Measurements from ENCODE around the gene TAGLN. TPM values are rescaled to one million over a fixed set of nuclear protein-coding genes. Genes with fewer than 3 reads are reported as not detected.

Gene TAGLN
- total RNA-seq, 2 donors from 2014 or later = 8.7 to 9.6 TPM

DNA sequence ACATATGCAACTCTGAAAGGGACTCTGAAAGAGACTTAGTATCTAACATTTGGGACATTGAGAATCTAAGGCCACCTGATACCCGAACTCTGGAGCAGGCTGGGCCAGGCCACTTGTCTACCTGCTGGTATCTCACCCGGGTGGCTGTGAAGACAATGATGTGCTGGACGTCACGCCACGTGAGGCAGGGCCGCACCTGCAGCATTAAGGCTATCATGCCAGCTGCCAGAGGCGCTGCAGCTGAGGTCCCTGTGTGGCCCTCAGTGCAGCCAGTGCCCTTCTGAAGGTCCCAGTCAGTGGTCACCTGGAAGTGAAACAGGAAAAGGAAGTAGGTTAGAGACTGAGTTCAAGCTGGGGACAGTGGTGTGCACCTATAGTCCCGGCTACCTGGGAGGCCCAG lies 20.3 kb downstream of the TAGLN start:
- Mint-ChIP-seq H3K27ac (no peak overlapping the region), H3K4me3 (no peak overlapping the region), H3K27me3 (no peaks in the 10 kb centered on the region), H3K36me3 (ENCODE audit: low read depth) (peaks cover 9% of the 10 kb centered on the region), H3K4me1 (peaks cover 8% of the 10 kb centered on the region)
- ATAC-seq (no peak), DNase-seq (no peak)
- no peaks in the 10 kb centered on the region for H3K9me3 ChIP-seq (ENCODE audit: control insufficient read depth, low read length, poor library complexity, severe bottlenecking)

DNA sequence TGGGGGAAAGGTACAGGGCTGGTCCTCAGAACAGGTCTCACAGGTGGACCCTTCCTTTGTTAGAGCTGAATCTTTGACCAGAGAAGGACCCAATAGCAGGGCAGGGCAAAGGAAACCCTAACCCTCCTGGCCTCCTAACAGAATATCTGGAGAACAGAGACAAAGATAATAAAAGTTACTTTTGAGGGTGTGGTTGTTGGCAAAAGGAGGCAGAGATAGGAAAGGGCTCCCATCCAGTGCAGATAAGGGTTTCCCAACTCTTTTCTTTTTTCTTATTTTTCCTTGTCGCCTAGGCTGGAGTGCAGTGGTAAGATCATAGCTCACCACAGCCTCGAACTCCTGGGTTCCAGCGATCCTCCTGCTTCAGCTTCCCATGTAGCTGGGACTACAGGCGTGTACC lies 20.8 kb downstream of the TAGLN start:
- no peak for DNase-seq
- Mint-ChIP-seq H3K4me1 (peaks cover 6% of the 10 kb centered on the region), H3K27me3 (no peaks in the 10 kb centered on the region), H3K4me3 (no peak overlapping the region), H3K27ac (no peak overlapping the region), H3K36me3 (ENCODE audit: low read depth) (peaks cover 7% of the 10 kb centered on the region)
- ATAC-seq = no peak
- H3K9me3 ChIP-seq (ENCODE audit: control insufficient read depth, low read length, poor library complexity, severe bottlenecking) = no peaks in the 10 kb centered on the region

DNA sequence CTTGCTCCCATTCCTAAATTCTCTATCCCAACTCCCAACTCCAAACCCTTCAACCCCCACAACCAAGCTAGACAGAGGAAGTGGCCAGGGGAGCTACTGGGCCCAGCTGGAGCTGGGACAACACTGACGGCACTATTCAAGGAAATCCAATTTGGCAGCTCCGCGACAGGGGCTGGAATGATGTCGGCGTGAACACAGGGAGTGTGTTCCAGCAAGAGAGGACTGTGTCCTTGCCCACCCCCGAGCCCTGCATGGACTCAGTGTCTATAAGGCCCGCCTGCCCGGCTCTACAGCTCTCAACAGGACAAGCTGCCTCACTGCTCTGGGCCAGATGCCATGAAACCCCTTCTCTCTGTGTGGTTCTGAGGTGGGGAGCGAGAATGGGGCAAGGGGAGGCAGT lies 21.4 kb downstream of the TAGLN start:
- Mint-ChIP-seq H3K27me3 (no peaks in the 10 kb centered on the region), H3K36me3 (ENCODE audit: low read depth) (peaks cover 7% of the 10 kb centered on the region), H3K4me1 (peaks cover 10% of the 10 kb centered on the region), H3K27ac (peak overlapping the region; percentile 80), H3K4me3 (no peak overlapping the region)
- DNase-seq (no peak), ATAC-seq (no peak)
- no peaks in the 10 kb centered on the region for H3K9me3 ChIP-seq (ENCODE audit: control insufficient read depth, low read length, poor library complexity, severe bottlenecking)

- peaks cover 10% of the 10 kb centered on the region for H3K4me1 Mint-ChIP-seq
- H3K4me3 Mint-ChIP-seq = no peak overlapping the region
- no peak for ATAC-seq
- no peaks in the 10 kb centered on the region for H3K27me3 Mint-ChIP-seq
- H3K9me3 ChIP-seq (ENCODE audit: control insufficient read depth, low read length, poor library complexity, severe bottlenecking) = no peaks in the 10 kb centered on the region
- DNase-seq = no peak
- peak overlapping the region; percentile 80 for H3K27ac Mint-ChIP-seq
- peaks cover 7% of the 10 kb centered on the region for H3K36me3 Mint-ChIP-seq (ENCODE audit: low read depth)
These were observed 22.0 kb downstream of the TAGLN start for GRCh38 chr11:117220999-117221774.

DNA sequence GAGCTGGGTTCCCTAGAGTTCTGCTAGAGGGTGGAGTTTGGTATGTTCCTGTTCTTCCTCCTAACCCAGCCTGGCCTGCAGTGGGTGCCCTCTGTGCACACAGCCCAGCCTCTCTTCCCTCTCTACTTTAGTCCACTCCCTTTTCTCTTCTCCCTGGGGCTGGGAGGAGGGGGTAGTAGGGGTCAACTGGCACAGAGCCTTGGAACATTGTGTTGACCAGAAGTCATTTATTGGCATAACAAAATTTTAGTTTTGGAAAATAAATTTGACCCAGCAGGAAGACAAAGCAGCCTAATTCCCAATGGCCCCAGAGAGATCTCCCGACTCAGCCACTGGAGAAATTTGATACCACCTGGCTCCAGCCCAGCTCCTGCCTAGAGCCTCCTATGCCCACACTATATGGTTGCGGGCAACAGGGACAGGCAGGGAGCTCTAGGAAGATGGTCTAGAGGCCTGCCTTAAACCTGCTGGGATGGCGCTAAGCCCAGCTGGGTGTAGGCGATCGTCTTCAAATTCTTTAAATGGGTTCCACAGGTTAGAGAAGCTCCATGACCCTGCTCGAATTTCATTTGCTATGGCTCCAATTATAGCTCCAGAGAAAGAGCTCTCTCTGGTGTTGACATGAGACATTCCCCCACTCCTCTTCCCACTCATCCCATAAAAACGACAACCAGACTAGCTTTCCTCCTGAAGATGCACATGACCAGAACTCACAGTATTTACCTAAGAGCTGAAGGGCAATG lies 22.8 kb downstream of the TAGLN start:
- no peaks in the 10 kb centered on the region for H3K9me3 ChIP-seq (ENCODE audit: control insufficient read depth, low read length, poor library complexity, severe bottlenecking)
- Mint-ChIP-seq H3K4me3 (no peak overlapping the region), H3K27ac (peak overlapping the region; percentile 51), H3K27me3 (no peaks in the 10 kb centered on the region), H3K4me1 (peaks cover 16% of the 10 kb centered on the region), H3K36me3 (ENCODE audit: low read depth) (peaks cover 6% of the 10 kb centered on the region)
- no peak for ATAC-seq
- DNase-seq = no peak

GRCh38 chr11:117222991-117223740 lies 24.0 kb downstream of the TAGLN start:
- Mint-ChIP-seq H3K27me3 (no peaks in the 10 kb centered on the region), H3K4me1 (peaks cover 20% of the 10 kb centered on the region), H3K4me3 (no peak overlapping the region), H3K27ac (peak overlapping the region; percentile 51), H3K36me3 (ENCODE audit: low read depth) (peaks cover 6% of the 10 kb centered on the region)
- no peak for DNase-seq
- H3K9me3 ChIP-seq (ENCODE audit: control insufficient read depth, low read length, poor library complexity, severe bottlenecking) = no peaks in the 10 kb centered on the region
- ATAC-seq = no peak

DNA sequence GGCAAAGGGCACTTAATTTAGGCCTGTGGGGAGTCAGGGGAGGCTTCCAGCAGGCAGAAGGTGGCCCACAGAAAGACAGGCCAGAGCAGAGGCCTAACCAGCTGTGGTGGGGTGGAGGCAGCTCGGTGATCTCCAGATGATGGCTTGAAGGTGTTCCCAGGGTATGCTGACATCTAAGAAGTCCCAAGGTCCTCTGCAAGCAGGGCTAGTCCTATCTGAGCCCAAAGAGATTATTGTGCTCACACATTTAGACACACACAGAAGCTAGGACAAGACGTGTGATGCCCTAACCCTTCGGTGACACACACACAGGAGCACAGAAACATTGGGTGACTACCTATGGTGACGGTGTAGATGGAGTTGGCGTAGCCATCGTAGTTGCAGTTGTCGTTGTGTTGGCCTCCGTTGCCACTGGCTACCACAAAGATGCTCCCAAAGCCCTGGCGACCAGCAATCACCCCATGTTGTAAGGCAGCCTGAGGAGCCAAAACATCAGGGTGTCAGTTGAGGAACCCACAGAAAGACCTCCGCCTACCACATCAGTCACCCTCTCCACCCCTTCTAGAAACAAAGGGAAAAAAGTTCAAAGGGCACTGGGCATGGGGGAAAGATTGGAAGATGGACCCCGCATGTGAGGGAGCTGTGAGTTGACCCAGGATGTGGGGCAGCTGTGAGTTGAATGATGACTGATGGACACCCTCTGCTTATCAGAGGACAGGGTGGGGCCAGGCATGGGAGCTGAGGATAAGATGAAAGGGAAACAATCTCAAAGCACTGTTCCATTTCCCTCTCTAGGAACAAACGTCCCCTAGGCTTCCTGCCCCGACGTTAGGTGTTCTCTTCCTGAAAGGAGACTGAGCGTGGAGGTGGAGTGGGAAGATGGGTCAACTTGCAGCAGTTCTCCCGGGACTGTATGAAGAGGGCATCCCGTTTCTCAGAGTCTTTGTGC lies 24.8 kb downstream of the TAGLN start:
- H3K4me3 Mint-ChIP-seq = no peak overlapping the region
- ATAC-seq = no peak
- peak overlapping the region; percentile 51 for H3K27ac Mint-ChIP-seq
- DNase-seq = no peak
- peaks cover 8% of the 10 kb centered on the region for H3K36me3 Mint-ChIP-seq (ENCODE audit: low read depth)
- no peaks in the 10 kb centered on the region for H3K27me3 Mint-ChIP-seq
- H3K9me3 ChIP-seq (ENCODE audit: control insufficient read depth, low read length, poor library complexity, severe bottlenecking) = no peaks in the 10 kb centered on the region
- H3K4me1 Mint-ChIP-seq = peaks cover 25% of the 10 kb centered on the region

DNA sequence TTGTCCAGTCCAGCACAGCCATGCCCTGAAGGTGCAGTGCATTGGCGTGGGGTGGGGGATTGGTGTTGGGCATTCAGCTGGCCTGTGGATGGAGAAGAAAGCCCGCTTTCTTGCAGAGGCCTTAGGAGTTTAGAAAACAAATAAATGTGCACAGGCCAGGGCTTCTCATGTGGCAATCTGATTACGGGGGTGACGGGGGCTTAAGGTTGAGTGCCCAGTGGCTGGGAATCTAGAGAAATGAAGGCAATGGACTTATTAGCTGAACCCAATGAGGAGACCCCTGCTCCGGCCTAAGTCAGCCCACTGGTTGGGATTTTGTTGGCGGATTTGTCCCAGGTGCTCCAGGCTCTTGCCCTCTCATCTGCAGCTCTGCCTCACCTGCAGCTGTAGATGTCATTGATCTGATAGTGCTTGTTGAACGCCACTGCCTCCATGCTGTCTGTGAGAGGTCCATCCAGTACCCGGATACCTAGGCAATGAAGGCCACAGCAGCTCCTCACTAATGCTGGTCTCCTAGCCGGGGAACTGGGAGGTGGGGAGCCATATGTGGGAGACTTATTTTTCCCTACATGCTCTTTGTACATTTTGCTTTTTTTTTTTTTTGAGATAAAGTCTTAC lies 26.5 kb downstream of the TAGLN start:
- Mint-ChIP-seq H3K4me1 (peaks cover 31% of the 10 kb centered on the region), H3K4me3 (no peak overlapping the region), H3K36me3 (ENCODE audit: low read depth) (peaks cover 6% of the 10 kb centered on the region), H3K27ac (peak overlapping the region; percentile 90), H3K27me3 (no peaks in the 10 kb centered on the region)
- DNase-seq (no peak), ATAC-seq (no peak)
- no peaks in the 10 kb centered on the region for H3K9me3 ChIP-seq (ENCODE audit: control insufficient read depth, low read length, poor library complexity, severe bottlenecking)

DNA sequence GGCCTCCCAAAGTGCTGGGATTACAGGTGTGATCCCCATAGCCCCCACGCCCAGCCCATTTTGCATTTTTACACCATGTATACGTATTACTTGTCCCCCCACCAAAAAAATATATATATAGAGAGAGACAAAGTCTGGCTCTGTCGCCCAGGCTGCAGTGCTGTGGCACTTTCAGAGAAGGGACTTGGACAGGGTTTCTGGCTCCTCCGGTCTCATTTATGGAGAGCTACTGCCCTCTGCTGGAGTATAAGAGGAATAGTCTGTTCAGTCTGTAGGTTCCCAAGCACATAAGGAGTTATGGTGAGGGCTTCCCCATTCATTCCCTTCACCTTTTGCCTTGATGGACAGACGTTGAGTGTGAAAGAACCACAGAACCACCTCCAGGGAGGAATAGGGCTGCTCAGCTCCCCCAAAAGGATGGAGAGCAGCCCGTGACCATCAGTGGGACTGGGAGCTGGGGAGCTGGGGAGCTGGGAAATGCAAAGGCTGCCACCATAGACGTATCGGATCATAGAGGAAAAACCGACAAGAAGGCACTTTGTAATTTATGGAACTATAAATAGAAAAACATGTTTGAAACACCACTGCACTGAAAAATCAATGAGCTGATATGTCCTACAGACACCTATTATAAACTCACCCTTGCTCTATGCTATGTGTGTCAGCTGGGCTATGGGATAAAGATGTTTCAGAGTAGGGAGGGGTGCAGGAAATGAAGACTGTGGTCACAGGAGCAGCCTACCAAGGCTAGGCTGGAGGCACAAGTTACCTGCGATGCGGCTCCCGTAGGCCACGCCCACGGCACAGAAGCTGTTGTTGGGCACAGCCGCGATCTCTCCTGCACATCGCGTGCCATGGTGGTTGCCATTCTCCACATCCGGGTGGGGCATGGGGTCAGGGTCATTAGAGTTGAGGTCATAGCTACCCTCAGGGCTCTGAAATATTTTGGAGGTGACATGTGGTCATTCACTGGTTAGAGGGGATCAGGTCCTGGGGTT lies 27.5 kb downstream of the TAGLN start:
- DNase-seq (peak in 1 of 3 donors; percentile 16), ATAC-seq (peak; percentile 76)
- peaks cover 6% of the 10 kb centered on the region for H3K36me3 Mint-ChIP-seq (ENCODE audit: low read depth)
- H3K27me3 Mint-ChIP-seq = no peaks in the 10 kb centered on the region
- H3K9me3 ChIP-seq (ENCODE audit: control insufficient read depth, low read length, poor library complexity, severe bottlenecking) = no peaks in the 10 kb centered on the region
- peak overlapping the region; percentile 90 for H3K27ac Mint-ChIP-seq
- peaks cover 40% of the 10 kb centered on the region for H3K4me1 Mint-ChIP-seq
- peak overlapping the region; percentile 75 for H3K4me3 Mint-ChIP-seq

GRCh38 chr11:117228091-117228490 lies 28.9 kb downstream of the TAGLN start:
- ATAC-seq = no peak
- Mint-ChIP-seq H3K27me3 (no peaks in the 10 kb centered on the region), H3K36me3 (ENCODE audit: low read depth) (peaks cover 8% of the 10 kb centered on the region), H3K4me3 (peak overlapping the region; percentile 70), H3K4me1 (peaks cover 44% of the 10 kb centered on the region), H3K27ac (peak overlapping the region; percentile 97)
- no peaks in the 10 kb centered on the region for H3K9me3 ChIP-seq (ENCODE audit: control insufficient read depth, low read length, poor library complexity, severe bottlenecking)
- DNase-seq = no peak

GRCh38 chr11:117229411-117229810 lies 30.2 kb downstream of the TAGLN start:
- no peak for DNase-seq
- H3K4me3 Mint-ChIP-seq = peak overlapping the region; percentile 98
- H3K4me1 Mint-ChIP-seq = peaks cover 55% of the 10 kb centered on the region
- H3K36me3 Mint-ChIP-seq (ENCODE audit: low read depth) = peaks cover 8% of the 10 kb centered on the region
- no peaks in the 10 kb centered on the region for H3K27me3 Mint-ChIP-seq
- ATAC-seq = no peak
- no peaks in the 10 kb centered on the region for H3K9me3 ChIP-seq (ENCODE audit: control insufficient read depth, low read length, poor library complexity, severe bottlenecking)
- peak overlapping the region; percentile 97 for H3K27ac Mint-ChIP-seq
